Right ventricle myocardium superior (tissue), 1 donor: ENCODE data around the gene HOXD8. TPM values are rescaled to one million over a fixed set of nuclear protein-coding genes. Genes with fewer than 3 reads are reported as not detected.

ENCODE experiments used
- ATAC-seq: fragments of 200-7000 bp; cut with Tn5 transposase; one replicate; pipeline ENCODE4 v1.9.1; 2020; ENCODE audit warnings: mild to moderate bottlenecking; ENCODE audit not compliant: poor library complexity
- DNase-seq: peaks from one replicate; pipeline ENCODE4 v3.0.0-alpha.2; 2020
- intact Hi-C: fragments of 100-400 bp; cut with DNase I; formaldehyde crosslinking; loops from one replicate; pipeline ENCODE4 v1.11.2; 2022
- total RNA-seq: library from RNA; stranded (reverse); fragmentation: NEBNext Ultra II Directional; extraction: Animal tissue kit (Norgen Biotek cat#: 25700); gene quantifications from one replicate; pipeline ENCODE4 v1.2.1, GENCODE V29; 2021
- donor health status: DM: no; HTN: yes; CAD: no; lungs with severe emphysema.

Gene HOXD8
- total RNA-seq, 1 donor from 2014 or later: 0.32 TPM

DNA sequence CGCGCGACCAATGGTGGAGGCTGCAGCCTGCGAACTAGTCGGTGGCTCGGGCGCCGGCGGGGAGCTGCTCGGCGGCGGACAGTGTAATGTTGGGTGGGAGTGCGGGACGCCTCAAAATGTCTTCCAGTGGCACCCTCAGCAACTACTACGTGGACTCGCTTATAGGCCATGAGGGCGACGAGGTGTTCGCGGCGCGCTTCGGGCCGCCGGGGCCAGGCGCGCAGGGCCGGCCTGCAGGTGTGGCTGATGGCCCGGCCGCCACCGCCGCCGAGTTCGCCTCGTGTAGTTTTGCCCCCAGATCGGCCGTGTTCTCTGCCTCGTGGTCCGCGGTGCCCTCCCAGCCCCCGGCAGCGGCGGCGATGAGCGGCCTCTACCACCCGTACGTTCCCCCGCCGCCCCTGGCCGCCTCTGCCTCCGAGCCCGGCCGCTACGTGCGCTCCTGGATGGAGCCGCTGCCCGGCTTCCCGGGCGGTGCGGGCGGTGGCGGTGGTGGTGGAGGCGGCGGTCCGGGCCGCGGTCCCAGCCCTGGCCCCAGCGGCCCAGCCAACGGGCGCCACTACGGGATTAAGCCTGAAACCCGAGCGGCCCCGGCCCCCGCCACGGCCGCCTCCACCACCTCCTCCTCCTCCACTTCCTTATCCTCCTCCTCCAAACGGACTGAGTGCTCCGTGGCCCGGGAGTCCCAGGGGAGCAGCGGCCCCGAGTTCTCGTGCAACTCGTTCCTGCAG, 6.7 kb upstream of the HOXD8 start, which contains the start of gene HOXD9:
Gene HOXD9, plus strand, starts transcription at position 37 of the 728 bp plus-strand sequence. Its CDS starts 50 bp downstream, at position 87.
- DNase-seq (peak; percentile 65), ATAC-seq (peak; percentile 58)
- intact Hi-C loops: loop anchor here (10.0 kb wide), 2 partner anchors 692 to 1022 kb away; no protein-coding TSS in a partner anchor

DNA sequence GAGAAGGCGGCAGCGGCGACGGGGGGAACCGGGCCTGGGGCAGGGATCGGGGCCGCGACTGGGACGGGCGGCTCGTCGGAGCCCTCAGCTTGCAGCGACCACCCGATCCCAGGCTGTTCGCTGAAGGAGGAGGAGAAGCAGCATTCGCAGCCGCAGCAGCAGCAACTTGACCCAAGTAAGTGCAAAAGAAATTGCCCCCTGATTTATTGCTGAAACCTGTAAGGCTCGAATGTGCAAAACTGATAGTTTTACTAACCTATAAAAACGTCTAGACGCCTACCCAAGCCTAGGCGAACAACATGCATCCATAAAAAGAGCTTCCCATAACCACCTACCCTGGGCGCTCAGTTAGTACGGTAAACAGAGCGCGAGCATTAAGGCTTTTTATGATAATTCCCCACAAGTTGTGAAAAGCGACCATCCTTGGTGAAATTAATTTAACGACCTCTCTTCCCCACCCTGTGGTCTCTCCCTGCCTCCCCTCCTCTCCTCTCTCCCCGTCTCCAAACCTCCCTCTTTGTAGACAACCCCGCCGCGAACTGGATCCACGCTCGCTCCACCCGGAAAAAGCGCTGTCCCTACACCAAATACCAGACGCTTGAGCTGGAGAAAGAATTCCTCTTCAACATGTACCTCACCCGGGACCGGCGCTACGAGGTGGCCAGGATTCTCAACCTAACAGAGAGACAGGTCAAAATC, 5.9 kb upstream of the HOXD8 start:
- ATAC-seq (no peak), DNase-seq (no peak)
- intact Hi-C loops: loop anchor here (10.0 kb wide), 2 partner anchors 691 to 1021 kb away; no protein-coding TSS in a partner anchor

DNA sequence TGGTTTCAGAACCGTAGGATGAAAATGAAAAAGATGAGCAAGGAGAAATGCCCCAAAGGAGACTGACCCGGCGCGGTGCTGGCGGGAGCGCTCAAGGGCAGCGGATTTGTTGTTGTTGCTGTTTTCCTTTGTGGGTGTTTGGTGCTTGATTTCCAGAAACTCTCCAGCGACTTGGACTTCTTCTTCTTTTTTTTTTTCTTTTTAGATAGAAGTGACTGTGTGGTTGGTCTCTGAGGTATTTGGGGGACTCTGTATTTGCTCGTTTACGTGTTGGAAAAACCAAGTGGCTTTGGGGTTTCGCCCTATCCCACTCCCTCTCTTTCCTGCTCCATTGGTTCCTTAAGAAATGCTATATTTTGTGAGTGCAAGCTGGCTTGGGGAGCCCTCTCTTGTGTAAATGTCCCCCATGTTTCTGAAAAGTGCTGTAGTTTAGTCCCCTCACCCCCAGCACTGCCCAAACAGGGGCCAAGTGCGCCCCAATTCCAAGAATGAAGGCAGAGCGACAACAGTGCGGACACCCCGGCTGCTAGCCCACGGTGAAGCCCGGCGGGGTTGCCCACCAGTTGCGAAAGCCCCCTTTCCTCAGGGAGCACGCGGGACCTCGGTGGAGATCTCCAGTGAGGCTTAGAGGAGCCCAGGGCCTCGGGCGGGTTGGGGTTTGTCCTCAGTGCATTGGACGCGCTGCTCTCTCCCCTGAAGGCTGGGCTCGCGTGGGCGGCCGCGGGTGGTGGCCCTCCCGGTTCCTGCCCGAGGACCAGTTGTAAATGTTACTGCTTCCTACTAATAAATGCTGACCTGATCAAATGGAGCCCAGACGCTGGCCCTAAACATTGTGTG, 5.2 kb upstream of the HOXD8 start:
- no peak for ATAC-seq
- no peak for DNase-seq
- intact Hi-C loops: loop anchor here (10.0 kb wide), 2 partner anchors 690 to 1020 kb away; no protein-coding TSS in a partner anchor

DNA sequence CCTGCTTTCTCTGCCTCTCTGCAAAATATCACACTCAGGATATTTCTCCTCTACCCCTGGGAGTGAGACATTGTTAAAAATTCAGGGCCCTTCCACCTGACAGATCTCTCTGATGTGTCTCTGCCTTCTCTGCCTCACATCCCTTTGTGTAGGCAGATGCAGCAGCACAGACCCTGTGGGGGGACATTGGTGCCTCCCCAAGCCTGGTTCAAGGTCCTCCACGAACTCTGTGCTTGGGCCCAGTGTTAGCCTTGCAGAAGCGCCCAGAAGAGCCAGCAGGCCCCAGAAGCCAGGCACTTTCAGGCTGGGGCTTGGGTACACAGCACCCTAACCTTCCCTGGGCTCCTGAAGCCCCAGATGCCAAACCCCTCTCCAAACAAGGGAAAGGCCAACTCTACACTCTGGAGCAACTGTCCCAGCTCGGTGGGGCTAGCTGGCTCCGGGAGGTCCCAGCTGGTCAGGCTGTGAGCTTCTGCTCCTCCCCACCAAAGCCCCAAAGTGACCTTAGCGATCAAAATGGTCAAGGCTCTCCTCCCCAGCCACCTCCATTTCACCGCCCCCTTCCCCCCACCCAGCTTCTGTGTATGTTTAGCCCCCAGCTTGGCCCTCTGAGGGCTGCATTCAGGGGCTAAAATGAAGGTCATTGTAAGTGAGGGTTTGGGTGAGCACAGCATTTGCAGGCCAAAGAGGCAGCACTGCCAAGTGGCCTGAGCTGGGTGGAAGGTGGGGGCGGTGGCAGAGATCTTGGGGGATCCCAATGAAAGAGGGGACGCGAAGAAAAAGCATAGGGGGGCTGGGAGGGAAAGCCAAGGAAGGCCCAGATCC, 4.3 kb upstream of the HOXD8 start:
- DNase-seq (no peak), ATAC-seq (no peak)
- intact Hi-C loops: loop anchor here (10.0 kb wide), 2 partner anchors 690 to 1020 kb away; no protein-coding TSS in a partner anchor

DNA sequence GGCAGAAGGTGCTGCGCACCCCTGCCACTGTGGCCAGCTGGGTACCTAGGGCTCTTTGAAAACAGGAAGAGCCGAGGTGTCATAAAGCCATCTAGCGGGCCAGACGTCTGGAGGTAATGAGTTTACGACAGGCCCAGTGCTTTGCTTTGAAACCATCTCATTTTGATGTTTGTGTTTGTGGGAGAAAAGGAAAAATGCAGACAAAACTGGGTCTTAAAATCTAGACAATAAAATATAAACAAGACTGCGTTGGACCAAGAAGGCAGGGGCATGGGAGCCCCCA, 3.8 kb upstream of the HOXD8 start:
- no peak for ATAC-seq
- intact Hi-C loops: loop anchor here (10.0 kb wide), 2 partner anchors 689 to 1019 kb away; no protein-coding TSS in a partner anchor
- no peak for DNase-seq

DNA sequence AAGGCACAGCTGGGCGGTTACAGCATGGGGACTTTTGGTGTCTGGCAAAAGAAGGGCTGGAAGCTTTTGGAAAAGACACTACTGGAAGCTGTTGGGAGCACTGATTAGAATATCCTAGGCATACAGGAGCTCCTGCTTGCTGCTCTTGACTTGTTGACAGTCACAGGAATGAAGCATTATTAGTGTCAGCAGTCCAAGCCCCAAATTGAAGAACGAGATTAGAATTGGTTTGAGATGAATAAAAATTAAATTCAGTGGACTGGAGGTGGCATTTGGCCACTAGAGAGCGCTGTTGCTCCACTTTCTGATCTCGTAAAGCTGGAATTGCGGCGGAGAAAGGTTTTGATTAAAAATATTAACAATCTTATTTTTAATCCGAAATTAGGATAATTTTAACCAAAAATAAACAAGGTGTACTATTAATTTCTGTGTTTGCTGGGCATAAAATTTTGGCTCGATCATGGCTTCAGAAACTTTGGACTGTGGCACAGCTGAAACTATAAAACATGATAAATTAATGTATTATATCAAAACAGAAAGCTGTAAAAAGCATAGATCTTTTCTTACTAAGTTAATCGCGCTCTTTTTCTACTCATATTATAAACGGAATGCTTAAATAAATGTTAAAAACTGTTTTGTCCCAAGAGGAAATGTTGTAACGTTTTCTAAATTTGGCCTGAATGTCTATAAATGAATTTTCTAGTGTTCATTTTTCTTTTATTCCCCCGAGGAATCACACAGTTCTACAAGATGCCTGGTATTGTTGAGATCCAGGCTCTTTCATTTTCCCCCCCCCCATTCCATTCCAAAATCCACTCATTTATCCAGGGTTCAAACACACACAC, 2.4 kb upstream of the HOXD8 start:
- ATAC-seq (no peak), DNase-seq (peak; percentile 66)
- intact Hi-C loops: loop anchor here (10.0 kb wide), 2 partner anchors 688 to 1018 kb away; no protein-coding TSS in a partner anchor

DNA sequence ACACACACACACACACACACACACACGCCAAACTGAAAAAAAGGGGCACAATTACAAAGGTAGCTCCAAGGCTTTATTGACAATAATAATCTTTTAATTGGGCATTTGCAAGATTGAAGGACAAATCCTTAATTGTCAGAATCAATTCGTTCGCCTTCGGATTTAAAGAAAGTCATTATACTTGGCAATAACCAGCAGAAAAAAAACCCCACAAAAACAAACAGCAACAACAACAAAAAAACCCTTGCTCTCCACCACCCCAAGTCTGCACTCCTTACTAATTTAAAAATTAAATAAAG, 1.8 kb upstream of the HOXD8 start:
- ATAC-seq: no peak
- no peak for DNase-seq
- intact Hi-C loops: loop anchor here (10.0 kb wide), 2 partner anchors 687 to 1017 kb away; no protein-coding TSS in a partner anchor

DNA sequence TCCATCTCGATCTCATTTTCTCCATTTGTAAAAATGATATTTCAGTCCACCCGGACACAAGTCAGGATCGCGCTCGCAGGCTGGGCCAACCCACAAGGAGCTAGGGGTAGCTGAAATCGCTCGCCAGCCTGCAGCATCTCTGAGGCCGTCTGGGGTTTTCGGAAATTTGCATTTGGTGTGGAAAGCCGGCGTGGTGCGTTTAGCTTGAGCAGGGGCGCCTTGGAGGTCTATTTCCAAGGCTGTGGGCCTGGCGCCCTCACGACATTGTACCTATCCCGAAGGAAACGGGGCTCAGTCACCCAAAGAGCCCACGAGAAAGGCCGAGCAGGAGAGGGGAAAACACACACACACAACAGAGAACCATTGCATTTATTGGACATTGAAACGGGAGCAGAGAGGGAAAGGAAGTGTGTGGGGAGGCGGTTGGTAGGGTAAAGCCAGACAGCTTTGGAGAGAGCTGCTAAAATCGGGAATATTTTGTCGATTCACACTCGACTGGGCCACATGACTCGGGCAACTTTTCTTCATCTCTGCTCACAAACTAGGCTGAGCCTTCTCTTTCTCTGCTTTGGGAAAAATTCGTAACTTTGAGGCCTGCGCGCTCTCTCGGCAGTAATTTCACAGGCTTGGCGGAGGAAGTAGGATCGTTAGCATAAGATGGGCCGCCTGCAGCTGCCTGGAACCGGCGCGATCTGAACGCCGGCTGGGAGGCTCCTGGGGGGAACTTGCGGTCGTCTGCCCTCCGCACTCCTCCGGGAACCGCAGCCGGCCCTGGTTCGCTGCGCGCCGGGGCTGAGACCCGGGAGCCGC, 1.1 kb upstream of the HOXD8 start:
- ATAC-seq (no peak), DNase-seq (no peak)
- intact Hi-C loops: loop anchor here (10.0 kb wide), 2 partner anchors 686 to 1016 kb away; no protein-coding TSS in a partner anchor

DNA sequence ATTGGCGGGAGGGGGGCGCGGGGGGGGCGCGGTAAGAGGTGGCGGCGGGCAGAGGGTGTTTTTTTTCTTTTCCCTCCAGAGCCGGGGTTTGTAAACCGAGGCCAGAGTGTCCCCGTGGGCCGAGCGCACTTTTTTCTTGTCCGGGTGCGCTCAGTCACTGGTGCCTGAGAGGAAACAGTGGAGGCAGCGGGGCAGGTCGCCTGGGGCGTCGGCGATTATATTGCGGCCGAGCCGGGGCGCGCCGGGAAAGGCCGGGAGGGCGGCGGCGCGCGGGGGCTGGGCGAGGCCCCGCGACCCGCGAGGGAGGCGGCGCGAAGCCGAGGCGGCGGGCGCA, 275 bp downstream of the HOXD8 start:
- no peak for ATAC-seq
- no peak for DNase-seq
- intact Hi-C loops: loop anchor here (10.0 kb wide), 2 partner anchors 685 to 1015 kb away; no protein-coding TSS in a partner anchor

DNA sequence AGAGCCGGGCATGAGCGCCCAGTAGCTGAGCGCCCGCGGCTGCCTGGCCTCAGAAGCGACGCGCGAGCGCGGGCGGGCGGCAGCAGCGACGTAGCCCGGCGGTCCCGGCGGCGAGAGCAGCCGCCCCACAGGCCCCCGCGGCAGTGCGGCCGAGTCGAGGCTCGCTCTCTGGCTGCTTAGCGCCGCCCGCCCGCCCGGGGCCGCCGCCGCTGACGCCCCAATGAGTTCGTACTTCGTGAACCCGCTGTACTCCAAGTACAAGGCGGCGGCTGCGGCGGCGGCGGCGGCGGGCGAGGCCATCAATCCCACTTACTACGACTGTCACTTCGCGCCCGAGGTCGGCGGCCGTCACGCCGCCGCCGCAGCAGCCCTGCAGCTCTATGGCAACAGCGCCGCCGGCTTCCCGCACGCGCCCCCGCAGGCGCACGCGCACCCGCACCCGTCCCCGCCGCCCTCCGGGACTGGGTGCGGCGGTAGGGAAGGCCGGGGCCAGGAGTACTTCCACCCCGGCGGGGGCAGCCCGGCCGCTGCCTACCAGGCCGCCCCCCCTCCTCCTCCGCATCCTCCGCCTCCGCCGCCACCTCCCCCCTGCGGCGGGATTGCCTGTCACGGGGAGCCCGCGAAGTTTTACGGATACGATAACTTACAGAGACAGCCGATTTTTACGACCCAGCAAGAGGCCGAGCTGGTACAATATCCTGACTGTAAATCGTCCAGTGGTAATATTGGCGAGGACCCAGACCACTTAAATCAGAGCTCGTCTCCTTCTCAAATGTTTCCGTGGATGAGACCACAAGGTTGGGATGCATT, 847 bp downstream of the HOXD8 start:
- intact Hi-C loops: no loop called here
- ATAC-seq (peak; percentile 29), DNase-seq (no peak)

DNA sequence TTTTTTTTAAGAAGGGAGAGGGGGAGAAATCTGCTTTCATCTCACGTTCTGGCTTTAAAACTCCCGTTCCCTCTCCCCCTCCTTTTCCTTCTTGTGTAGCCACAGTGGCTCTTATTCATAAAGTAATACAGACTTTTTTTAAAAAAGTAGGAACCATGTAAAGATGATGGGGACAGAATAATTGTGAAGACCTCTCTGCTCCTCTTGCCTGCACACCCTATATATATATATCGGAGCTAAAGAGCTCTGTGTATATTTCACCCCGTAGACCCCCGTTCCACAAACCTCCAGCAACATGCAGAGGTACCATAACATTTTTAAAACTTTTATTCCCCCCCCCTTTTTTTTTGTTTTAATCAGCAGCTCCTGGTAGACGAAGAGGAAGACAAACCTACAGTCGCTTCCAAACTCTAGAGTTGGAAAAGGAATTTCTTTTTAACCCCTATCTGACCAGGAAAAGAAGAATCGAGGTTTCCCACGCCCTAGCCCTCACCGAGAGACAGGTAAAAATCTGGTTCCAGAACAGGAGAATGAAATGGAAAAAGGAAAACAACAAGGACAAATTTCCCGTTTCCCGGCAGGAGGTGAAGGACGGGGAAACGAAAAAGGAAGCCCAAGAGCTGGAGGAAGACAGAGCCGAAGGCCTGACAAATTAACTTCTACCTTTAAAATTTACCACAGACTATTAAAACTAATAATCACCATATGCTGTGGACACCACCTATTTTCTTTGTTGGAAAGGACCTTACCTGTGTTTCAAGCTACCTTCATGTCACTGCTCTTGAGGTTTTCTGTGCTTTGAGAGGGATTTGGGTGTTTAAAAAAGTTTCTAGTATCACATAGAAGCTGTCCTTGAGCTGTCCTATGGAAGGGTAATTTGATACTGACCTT, 1.7 kb downstream of the HOXD8 start:
- ATAC-seq (no peak), DNase-seq (no peak)
- intact Hi-C loops: no loop called here

DNA sequence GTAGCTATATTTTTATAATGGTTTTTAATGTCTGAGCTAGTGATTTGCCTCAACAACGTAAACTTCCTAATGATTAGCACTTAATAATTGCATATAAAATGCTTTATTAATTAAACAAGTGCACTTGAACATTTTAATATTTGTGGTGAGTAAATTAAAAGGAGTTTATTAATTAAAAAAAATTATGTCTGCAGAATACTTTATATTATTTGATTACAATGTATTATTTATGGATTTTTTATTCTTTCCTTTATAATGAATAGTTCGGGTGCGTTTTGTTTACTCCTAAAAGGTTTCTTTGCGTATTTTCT, 2.3 kb downstream of the HOXD8 start:
- DNase-seq (no peak), ATAC-seq (no peak)
- intact Hi-C loops: no loop called here

DNA sequence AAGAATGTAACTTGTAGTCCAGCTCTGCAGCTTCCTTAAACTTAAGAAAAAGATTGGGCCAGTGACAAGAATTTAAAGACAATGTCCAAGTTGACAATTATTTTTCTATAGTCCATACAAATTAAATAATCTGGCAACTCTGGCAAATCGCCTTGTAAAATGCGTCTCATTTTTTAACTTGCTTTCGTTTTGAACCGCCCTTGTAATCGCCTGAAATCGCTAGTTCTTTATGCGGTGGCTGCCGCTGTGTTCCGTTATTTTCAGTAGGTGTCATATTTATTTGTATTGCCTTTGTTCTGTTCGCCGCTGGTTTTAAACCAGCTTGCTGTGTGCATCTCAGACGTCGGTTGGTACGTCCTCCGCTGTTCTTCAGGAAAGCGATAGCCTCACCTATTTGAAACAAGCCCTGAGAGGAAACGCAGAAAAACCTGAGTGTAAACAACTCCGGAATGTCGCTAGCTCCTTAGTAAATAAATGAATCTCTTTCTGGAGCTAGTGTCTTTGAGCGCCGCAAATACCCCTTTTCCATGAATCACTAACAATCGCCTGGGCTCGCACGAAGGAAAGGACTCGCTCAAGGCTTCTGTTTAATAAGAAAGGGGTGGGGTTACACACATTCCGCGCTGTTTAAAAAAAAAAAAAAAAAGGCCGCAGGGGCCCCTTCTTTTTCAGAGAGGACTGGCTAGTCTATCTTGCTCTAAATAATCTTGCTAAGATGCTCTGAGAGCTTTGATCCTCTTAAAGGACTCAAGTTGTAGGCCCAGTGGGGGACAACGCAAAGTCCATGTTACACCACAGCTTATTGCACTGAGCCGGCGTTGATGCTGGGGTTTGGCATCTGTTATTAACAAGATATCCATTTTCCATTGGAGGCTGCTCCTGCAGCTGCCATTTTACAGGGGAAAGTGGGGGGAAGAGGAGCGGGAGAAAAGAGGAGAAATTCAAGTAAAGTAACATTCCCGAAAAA, 3.0 kb downstream of the HOXD8 start:
- ATAC-seq: no peak
- intact Hi-C loops: no loop called here
- DNase-seq: no peak

DNA sequence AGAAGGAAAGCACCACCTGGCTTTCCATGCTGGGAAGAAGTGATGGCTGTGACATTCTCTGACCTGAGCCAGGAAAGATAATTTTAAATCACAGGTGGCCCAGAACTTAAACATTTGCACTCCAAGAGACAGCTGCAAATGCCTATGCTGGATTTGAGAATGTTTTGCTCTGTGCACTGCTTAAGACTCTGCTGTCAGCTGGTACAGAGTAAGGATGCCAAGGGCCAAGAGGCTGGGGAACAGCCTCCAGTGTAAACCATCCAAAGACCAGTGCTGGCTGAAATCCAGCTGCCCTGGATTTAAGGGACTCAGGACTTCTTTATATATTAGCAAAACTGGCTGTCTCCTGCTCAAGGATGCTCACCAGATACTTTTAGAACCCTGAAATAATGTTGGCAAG, 3.9 kb downstream of the HOXD8 start:
- no peak for ATAC-seq
- no peak for DNase-seq
- intact Hi-C loops: no loop called here
